Measurements from ENCODE around the gene CEP41. TPM values are rescaled to one million over a fixed set of nuclear protein-coding genes. Genes with fewer than 3 reads are reported as not detected.
A peak's percentile ranks its signal among the peaks of the same experiment; 100 is the strongest.

The CEP41 gene
- total and polyA plus RNA-seq, 2 experiments from 2014 or later = 17.4 to 25.0 TPM

- ATAC-seq = no peak; the same call in 2 of the 3 replicates
- peaks cover 33% of the 10 kb centered on the region for H3K4me1 Mint-ChIP-seq
- H3K36me3 Mint-ChIP-seq (ENCODE audit: low read depth) = peaks cover 19% of the 10 kb centered on the region
Measured at GRCh38 chr7:130396109-130396508, 44.7 kb downstream of the CEP41 start.

DNA sequence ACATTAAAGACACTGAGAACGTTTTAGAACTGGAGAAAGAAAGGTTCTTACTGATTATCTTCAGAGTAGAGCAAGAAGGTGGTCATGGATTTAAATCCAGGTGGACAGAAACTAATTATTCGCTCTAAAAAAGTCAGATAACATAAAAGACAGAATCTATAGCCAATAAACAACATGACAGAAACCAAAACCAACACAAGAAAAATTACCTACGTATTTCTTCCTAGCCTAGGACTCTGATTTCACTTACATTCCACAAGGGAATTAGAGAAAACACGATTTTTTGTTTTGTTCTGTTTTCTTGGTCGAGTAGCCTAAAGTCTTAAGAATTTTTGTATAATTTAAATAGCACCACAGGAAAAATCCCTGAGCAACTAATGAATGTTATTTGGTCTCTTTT lies 45.4 kb downstream of the CEP41 start:
- no peak overlapping the region for H3K4me3 ChIP-seq
- Mint-ChIP-seq H3K4me3 (no peak overlapping the region), H3K4me1 (peaks cover 33% of the 10 kb centered on the region), H3K36me3 (ENCODE audit: low read depth) (peaks cover 19% of the 10 kb centered on the region), H3K9me3 (no peaks in the 10 kb centered on the region), H3K27me3 (ENCODE audit: insufficient read depth, low read depth, poor library complexity) (peaks cover 4% of the 10 kb centered on the region), H3K27ac (no peak overlapping the region)
- ATAC-seq (no peak), DNase-seq (ENCODE audit: low spot score) (no peak)
- H2AFZ ChIP-seq = no peak overlapping the region
- no peaks in the 10 kb centered on the region for H3K27me3 ChIP-seq (ENCODE audit: insufficient read depth)
- H3K27ac ChIP-seq (ENCODE audit: low read depth) = no peak overlapping the region
- no peaks in the 10 kb centered on the region for H3K36me3 ChIP-seq (ENCODE audit: insufficient read depth)
- no peak overlapping the region for H3K4me2 ChIP-seq
- no peaks in the 10 kb centered on the region for H3F3A ChIP-seq (replicated peaks; ENCODE audit: low read depth)
- H3K79me2 ChIP-seq (replicated peaks; ENCODE audit: insufficient read depth) = no peaks in the 10 kb centered on the region
- peaks cover 28% of the 10 kb centered on the region for H3K4me1 ChIP-seq (ENCODE audit: insufficient read depth)
- 0 out of 2 replicates have a peak, but pooled peaks cover 4% of the 10 kb centered on the region for H3K9me2 ChIP-seq (ENCODE audit: insufficient read depth)
- TF ChIP-seq STAT1 (IDR thresholded peaks at IDR 0.05; ENCODE audit: unreplicated experiment) (no peak), ZNF114 (CRISPR knock-in tag; IDR thresholded peaks at IDR 0.05) (no peak), EZH2 (IDR thresholded peaks at IDR 0.05; ENCODE audit: low read depth, unreplicated experiment) (no peak), POLR2AphosphoS5 (IDR thresholded peaks at IDR 0.05; ENCODE audit: low read depth) (no peak)
- H4K20me1 ChIP-seq (replicated peaks; ENCODE audit: insufficient read depth) = no peaks in the 10 kb centered on the region

More at GRCh38 chr7:130396109-130396508, 44.7 kb downstream of the CEP41 start:
- H4K20me1 ChIP-seq (replicated peaks; ENCODE audit: insufficient read depth) = no peaks in the 10 kb centered on the region
- Mint-ChIP-seq H3K27me3 (ENCODE audit: insufficient read depth, low read depth, poor library complexity) (peaks cover 4% of the 10 kb centered on the region), H3K4me3 (no peak overlapping the region), H3K27ac (peak overlapping the region; percentile 51; the same call in 1 of the 2 replicates), H3K9me3 (no peaks in the 10 kb centered on the region)
- TF ChIP-seq POLR2AphosphoS5 (IDR thresholded peaks at IDR 0.05; ENCODE audit: low read depth) (no peak), REST (IDR thresholded peaks at IDR 0.05; ENCODE audit: unreplicated experiment) (no peak), ETS1 (IDR thresholded peaks at IDR 0.05) (no peak), STAT1 (IDR thresholded peaks at IDR 0.05; ENCODE audit: unreplicated experiment) (no peak), CREB1 (CRISPR knock-in tag; IDR thresholded peaks at IDR 0.05; ENCODE audit: low read depth) (no peak), NANOG (IDR thresholded peaks at IDR 0.05; ENCODE audit: borderline replicate concordance) (no peak), ZNF114 (CRISPR knock-in tag; IDR thresholded peaks at IDR 0.05) (no peak), EZH2phosphoT487 (IDR thresholded peaks at IDR 0.05; ENCODE audit: unreplicated experiment) (no peak), EZH2 (IDR thresholded peaks at IDR 0.05; ENCODE audit: low read depth, unreplicated experiment) (no peak)
- H3K9me2 ChIP-seq (ENCODE audit: insufficient read depth) = 0 out of 2 replicates have a peak, but pooled peaks cover 4% of the 10 kb centered on the region
- no peak for DNase-seq (ENCODE audit: low spot score)
- H2AFZ ChIP-seq = no peak overlapping the region; the same call in 1 of the 2 replicates
- H3K4me2 ChIP-seq = no peak overlapping the region
- H3F3A ChIP-seq (replicated peaks; ENCODE audit: low read depth) = no peaks in the 10 kb centered on the region
- no peak overlapping the region for H3K27ac ChIP-seq (ENCODE audit: low read depth)
- H3K4me3 ChIP-seq = no peak overlapping the region
- H3K36me3 ChIP-seq (ENCODE audit: insufficient read depth) = no peaks in the 10 kb centered on the region
- H3K4me1 ChIP-seq (ENCODE audit: insufficient read depth) = peaks cover 28% of the 10 kb centered on the region
- no peaks in the 10 kb centered on the region for H3K27me3 ChIP-seq (ENCODE audit: insufficient read depth)
- no peaks in the 10 kb centered on the region for H3K79me2 ChIP-seq (replicated peaks; ENCODE audit: insufficient read depth)

Measured in GM23338 (cell line).